ENCODE measurements around the gene VPS37D.

The VPS37D gene

DNA sequence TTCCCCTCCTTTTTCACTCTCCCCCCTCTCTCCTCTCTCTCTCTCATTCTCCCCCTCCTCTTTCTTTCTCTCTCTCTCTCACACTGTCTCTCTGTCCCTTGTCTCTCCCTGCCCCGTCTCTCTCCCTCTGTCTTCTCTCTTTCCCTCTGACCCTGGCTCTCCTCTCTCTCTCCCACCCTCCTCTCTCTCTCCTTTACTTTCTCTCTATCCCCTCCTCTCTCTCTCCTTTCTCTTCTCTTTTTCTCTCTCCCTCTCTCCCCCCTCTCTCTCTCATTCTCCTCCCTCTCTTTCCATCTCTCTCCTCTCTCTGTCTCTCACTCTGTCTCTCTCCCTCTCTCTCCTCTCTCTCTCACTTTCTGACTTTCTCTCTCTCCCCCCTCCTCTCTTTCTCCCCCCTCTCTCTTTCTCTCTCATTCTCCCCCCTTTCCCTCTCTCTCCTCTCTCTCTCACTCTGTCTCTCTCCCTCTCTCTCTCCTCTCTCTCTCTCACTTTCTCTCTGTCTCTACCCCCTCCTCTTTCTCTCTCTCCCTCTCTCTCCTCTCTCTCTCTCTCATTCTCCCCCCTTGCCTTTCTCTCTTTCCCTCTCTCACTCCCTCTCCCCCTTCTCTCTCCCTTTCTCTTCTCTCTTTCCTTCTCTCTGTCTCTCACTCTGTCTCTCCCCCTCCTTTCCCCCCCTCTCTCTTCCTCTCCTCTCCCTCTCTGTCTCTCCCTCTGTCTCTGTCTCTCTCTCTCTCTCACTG, 18.9 kb upstream of the VPS37D start:
- ATAC-seq, result no peak
- TF ChIP-seq ZFP3 (CRISPR knock-in tag; IDR thresholded peaks at IDR 0.05) (no peak), BACH2 (CRISPR knock-in tag; IDR thresholded peaks at IDR 0.05; ENCODE audit: borderline replicate concordance) (no peak), TCF4 (CRISPR knock-in tag; IDR thresholded peaks at IDR 0.05; ENCODE audit: borderline replicate concordance) (no peak), CSDC2 (CRISPR knock-in tag; IDR thresholded peaks at IDR 0.05) (no peak), ARNTL (CRISPR knock-in tag; IDR thresholded peaks at IDR 0.05; ENCODE audit: borderline replicate concordance, low read depth) (no peak), GLIS3 (CRISPR knock-in tag; IDR thresholded peaks at IDR 0.05) (no peak), ZNF565 (CRISPR knock-in tag; conservative IDR thresholded peaks at IDR 0.05; ENCODE audit: low read depth) (no peak)
- TF ChIP-seq, protein P1, sequence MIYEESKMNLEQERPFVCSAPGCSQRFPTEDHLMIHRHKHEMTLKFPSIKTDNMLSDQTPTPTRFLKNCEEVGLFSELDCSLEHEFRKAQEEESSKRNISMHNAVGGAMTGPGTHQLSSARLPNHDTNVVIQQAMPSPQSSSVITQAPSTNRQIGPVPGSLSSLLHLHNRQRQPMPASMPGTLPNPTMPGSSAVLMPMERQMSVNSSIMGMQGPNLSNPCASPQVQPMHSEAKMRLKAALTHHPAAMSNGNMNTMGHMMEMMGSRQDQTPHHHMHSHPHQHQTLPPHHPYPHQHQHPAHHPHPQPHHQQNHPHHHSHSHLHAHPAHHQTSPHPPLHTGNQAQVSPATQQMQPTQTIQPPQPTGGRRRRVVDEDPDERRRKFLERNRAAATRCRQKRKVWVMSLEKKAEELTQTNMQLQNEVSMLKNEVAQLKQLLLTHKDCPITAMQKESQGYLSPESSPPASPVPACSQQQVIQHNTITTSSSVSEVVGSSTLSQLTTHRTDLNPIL (CRISPR knock-in tag; IDR thresholded peaks at IDR 0.05; ENCODE audit: low read depth), result no peak
- TF ChIP-seq, protein P2, sequence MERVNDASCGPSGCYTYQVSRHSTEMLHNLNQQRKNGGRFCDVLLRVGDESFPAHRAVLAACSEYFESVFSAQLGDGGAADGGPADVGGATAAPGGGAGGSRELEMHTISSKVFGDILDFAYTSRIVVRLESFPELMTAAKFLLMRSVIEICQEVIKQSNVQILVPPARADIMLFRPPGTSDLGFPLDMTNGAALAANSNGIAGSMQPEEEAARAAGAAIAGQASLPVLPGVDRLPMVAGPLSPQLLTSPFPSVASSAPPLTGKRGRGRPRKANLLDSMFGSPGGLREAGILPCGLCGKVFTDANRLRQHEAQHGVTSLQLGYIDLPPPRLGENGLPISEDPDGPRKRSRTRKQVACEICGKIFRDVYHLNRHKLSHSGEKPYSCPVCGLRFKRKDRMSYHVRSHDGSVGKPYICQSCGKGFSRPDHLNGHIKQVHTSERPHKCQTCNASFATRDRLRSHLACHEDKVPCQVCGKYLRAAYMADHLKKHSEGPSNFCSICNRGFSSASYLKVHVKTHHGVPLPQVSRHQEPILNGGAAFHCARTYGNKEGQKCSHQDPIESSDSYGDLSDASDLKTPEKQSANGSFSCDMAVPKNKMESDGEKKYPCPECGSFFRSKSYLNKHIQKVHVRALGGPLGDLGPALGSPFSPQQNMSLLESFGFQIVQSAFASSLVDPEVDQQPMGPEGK (CRISPR knock-in tag; IDR thresholded peaks at IDR 0.05; ENCODE audit: borderline replicate concordance), result no peak

- ATAC-seq, result no peak; the same call in 2 of the 3 replicates
These were observed 18.1 kb upstream of the VPS37D start for GRCh38 chr7:73649576-73649975.

DNA sequence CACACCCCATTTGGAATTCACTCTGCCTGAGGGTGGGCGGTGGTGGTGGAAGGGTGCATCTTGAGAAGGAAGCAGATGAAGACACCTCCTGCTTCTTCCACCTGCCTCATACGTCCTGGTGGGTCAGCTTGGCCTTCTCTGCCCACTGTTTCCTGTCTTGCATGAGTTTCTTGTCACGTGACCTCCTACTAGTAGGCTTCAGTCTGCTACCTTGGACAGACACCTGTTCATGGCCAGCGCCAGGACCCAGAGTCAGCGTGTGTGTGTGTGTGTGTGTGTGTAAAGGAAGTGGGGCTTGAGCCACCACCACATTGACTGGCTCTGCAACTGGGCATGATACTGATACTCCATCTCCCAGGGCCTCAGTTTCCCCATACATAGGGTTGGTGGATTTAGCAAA, 17.1 kb upstream of the VPS37D start:
- ATAC-seq, result no peak
- no peak for TF ChIP-seq PPARA (CRISPR knock-in tag; IDR thresholded peaks at IDR 0.05; ENCODE audit: borderline replicate concordance)
- TF ChIP-seq ZNF565 (CRISPR knock-in tag; conservative IDR thresholded peaks at IDR 0.05; ENCODE audit: low read depth), result no peak
- TF ChIP-seq BACH2 (CRISPR knock-in tag; IDR thresholded peaks at IDR 0.05; ENCODE audit: borderline replicate concordance), result no peak
- TF ChIP-seq ZFP3 (CRISPR knock-in tag; IDR thresholded peaks at IDR 0.05), result no peak
- TF ChIP-seq ZNF70 (CRISPR knock-in tag; IDR thresholded peaks at IDR 0.05), result no peak
- TF ChIP-seq, protein P3, sequence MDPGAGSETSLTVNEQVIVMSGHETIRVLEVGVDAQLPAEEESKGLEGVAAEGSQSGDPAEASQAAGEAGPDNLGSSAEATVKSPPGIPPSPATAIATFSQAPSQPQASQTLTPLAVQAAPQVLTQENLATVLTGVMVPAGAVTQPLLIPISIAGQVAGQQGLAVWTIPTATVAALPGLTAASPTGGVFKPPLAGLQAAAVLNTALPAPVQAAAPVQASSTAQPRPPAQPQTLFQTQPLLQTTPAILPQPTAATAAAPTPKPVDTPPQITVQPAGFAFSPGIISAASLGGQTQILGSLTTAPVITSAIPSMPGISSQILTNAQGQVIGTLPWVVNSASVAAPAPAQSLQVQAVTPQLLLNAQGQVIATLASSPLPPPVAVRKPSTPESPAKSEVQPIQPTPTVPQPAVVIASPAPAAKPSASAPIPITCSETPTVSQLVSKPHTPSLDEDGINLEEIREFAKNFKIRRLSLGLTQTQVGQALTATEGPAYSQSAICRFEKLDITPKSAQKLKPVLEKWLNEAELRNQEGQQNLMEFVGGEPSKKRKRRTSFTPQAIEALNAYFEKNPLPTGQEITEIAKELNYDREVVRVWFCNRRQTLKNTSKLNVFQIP (CRISPR knock-in tag; IDR thresholded peaks at IDR 0.05; ENCODE audit: borderline replicate concordance, low read depth), result no peak
- no peak for TF ChIP-seq GLIS3 (CRISPR knock-in tag; IDR thresholded peaks at IDR 0.05)
- TF ChIP-seq TOX (CRISPR knock-in tag; IDR thresholded peaks at IDR 0.05; ENCODE audit: borderline replicate concordance), result no peak
- no peak for TF ChIP-seq OSR1 (CRISPR knock-in tag; IDR thresholded peaks at IDR 0.05)
- no peak for TF ChIP-seq SNAI2 (CRISPR knock-in tag; IDR thresholded peaks at IDR 0.05)
- TF ChIP-seq, protein P1 (CRISPR knock-in tag; IDR thresholded peaks at IDR 0.05; ENCODE audit: low read depth), result no peak
- no peak for TF ChIP-seq ZFP30 (CRISPR knock-in tag; IDR thresholded peaks at IDR 0.05)
- TF ChIP-seq ISL1 (CRISPR knock-in tag; IDR thresholded peaks at IDR 0.05), result no peak
- TF ChIP-seq, protein P4, sequence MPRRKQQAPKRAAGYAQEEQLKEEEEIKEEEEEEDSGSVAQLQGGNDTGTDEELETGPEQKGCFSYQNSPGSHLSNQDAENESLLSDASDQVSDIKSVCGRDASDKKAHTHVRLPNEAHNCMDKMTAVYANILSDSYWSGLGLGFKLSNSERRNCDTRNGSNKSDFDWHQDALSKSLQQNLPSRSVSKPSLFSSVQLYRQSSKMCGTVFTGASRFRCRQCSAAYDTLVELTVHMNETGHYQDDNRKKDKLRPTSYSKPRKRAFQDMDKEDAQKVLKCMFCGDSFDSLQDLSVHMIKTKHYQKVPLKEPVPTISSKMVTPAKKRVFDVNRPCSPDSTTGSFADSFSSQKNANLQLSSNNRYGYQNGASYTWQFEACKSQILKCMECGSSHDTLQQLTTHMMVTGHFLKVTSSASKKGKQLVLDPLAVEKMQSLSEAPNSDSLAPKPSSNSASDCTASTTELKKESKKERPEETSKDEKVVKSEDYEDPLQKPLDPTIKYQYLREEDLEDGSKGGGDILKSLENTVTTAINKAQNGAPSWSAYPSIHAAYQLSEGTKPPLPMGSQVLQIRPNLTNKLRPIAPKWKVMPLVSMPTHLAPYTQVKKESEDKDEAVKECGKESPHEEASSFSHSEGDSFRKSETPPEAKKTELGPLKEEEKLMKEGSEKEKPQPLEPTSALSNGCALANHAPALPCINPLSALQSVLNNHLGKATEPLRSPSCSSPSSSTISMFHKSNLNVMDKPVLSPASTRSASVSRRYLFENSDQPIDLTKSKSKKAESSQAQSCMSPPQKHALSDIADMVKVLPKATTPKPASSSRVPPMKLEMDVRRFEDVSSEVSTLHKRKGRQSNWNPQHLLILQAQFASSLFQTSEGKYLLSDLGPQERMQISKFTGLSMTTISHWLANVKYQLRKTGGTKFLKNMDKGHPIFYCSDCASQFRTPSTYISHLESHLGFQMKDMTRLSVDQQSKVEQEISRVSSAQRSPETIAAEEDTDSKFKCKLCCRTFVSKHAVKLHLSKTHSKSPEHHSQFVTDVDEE (CRISPR knock-in tag; IDR thresholded peaks at IDR 0.05), result no peak
- TF ChIP-seq ESRRG (CRISPR knock-in tag; IDR thresholded peaks at IDR 0.05), result no peak
- TF ChIP-seq CSDC2 (CRISPR knock-in tag; IDR thresholded peaks at IDR 0.05), result no peak
- no peak for TF ChIP-seq ZC3H10 (CRISPR knock-in tag; IDR thresholded peaks at IDR 0.05)
- no peak for TF ChIP-seq ARNTL (CRISPR knock-in tag; IDR thresholded peaks at IDR 0.05; ENCODE audit: borderline replicate concordance, low read depth)
- TF ChIP-seq, protein P2 (CRISPR knock-in tag; IDR thresholded peaks at IDR 0.05; ENCODE audit: borderline replicate concordance), result no peak

More at GRCh38 chr7:73649576-73649975, 18.1 kb upstream of the VPS37D start:
- TF ChIP-seq, protein P4 (CRISPR knock-in tag; IDR thresholded peaks at IDR 0.05), result no peak
- TF ChIP-seq ZNF70 (CRISPR knock-in tag; IDR thresholded peaks at IDR 0.05) (no peak), ISL1 (CRISPR knock-in tag; IDR thresholded peaks at IDR 0.05) (no peak), ZNF8 (CRISPR knock-in tag; IDR thresholded peaks at IDR 0.05) (no peak)

Data from SK-N-SH treated with all-trans-retinoic acid at 6 μM for 48 hours (cell line).